ENCODE results near the gene LPO.

The LPO gene

GRCh38 chr17:58277107-58277801 lies 38.9 kb downstream of the LPO start:
- DNase-seq (ENCODE audit: low read depth in 2 of 2, low spot score in 1 of 2), result no peak

DNA sequence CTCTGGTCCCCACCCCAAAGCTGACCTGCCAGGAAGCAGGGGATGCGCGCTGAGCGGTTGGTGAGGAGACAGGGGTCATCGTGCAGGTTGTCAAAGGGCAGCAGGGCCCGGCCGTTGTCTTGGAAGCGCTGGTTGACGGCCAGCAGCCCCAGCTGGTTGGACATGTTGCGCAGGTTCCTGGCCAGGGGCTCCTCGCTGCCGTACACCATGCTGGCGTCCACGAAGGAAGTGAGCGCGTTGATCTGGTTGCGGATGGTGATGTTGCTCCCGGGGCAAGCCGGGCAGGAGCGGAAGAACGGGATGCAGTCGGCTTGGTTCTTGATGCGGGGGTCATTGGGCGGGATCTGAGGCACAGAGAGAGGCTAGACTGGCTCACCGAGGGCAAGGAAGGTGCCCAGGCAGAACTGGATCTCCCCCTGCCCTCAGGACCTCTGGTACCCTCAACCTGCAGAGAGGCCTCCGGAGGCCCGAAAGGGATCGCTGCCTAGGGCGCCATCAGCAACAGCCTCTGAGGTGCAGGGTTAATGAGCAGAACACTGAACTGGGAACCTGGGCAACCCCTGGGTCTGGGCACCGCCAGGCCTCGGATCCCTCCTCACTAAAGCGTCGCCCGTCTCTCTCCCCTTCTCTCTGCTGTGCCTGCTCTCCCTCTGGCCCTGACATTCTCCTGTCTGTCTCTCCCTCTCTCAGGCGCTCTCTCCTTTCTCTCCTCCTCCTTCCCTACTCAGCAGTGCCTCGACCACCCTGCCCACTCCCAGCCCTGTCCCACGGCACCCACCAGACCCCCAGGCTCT lies 39.6 kb downstream of the LPO start:
- DNase-seq (ENCODE audit: low read depth in 2 of 2, low spot score in 1 of 2), result no peak

GRCh38 chr17:58278661-58279015 lies 40.3 kb downstream of the LPO start:
- DNase-seq (ENCODE audit: low read depth in 2 of 2, low spot score in 1 of 2), result no peak

DNA sequence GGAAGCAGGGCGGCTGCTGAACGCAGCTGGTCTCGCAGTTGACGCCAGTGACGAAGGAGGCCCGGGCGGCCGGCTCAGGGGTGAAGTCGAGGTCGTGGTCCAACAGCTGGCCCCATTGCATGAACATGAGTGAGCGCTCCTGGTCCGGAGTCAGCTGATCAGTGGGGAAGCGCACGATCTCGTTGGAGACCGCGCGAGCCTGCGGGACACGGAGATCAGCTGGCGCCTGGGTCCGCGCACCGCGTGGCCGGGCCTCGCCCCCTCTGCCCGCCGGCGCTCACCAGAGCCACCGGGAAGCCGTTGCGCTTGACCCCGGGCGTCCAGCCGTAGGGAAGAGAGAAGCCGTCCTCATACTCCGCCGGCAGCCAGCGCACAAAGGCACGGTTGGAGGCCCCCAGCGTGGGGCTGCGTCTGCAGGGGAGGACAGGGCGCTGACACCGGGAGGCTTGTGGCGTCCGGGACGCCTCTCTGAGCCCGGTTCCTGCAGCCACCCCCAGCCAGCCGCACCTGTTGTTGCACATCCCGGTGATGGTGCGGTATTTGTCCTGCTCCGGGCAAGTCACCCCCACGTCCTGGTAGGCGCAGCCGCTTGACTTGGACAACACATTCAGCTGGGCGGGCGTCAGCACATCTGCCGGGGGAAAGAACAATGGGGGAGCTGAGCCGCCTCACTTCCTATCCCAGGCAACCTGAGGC lies 40.8 kb downstream of the LPO start:
- no peak for DNase-seq (ENCODE audit: low read depth in 2 of 2, low spot score in 1 of 2)

GRCh38 chr17:58279736-58280479 lies 41.5 kb downstream of the LPO start:
- DNase-seq (ENCODE audit: low read depth in 2 of 2, low spot score in 1 of 2), result no peak

DNA sequence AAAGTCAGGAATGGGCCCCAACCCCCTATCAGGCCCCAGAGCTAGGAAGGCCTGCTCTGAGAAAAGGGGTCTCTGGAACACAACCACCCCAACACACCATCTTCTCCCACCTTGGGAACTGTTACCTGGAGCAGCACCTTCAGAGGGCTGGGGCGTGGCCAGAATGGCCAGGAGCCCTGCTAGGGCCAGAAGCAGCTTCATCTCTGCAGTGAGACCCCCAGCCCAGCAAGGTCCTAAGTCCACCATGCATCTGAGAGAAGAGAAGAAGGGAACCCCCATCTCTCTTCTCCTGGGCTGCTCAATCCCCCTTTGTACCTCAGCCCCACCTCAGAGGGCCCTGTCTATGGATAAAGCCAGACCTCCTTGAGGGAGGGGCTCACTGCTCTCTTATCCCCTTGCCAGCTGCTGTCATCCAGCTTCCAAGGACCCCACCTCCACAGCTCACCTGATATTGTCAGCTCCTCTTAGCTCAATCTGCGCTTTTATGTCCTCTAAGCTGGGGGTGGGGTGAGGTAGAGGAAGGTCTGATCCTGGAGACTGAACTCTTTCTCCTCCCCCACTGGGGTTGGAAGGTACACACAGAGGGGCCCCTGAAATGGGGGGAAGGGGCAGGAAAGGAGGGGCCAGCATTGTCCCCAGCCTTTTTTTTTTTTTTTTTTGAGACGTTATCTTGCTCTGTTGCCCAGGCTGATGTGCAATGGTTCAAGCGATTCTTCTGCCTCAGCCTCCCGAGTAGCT lies 42.3 kb downstream of the LPO start, which contains the start of gene MPO:
Gene MPO (minus strand): TSS at position 456 of the 738 bp plus-strand sequence. CDS start 177 bp downstream, at position 279.
- DNase-seq (ENCODE audit: low read depth in 2 of 2, low spot score in 1 of 2), result no peak

DNA sequence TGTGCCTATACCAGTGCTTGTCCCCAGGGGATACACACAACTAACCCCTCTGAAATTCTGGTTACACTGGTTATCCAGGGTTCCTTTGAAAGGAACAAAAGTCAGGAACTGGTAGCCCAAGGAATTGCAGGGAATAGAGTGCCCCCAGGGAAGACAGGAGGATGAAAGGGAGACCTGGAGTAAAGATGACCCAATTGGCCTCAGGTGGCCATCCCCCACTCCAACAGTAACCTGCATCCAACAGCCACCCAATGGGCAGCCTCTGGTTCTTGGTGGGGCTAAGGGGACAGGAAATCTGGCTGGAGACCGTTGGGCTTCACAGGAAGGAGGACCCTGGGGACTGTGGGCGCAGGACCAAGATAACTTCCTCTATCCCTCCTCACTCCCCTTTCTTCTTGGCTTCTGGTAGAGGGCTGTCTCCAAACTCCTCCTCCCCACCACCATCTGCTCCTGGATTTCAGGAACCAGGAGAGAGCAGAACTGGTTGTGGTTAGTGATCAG lies 43.2 kb downstream of the LPO start:
- no peak for DNase-seq (ENCODE audit: low read depth in 2 of 2, low spot score in 1 of 2)

GRCh38 chr17:58282442-58282841 lies 44.1 kb downstream of the LPO start:
- DNase-seq (ENCODE audit: low read depth in 2 of 2, low spot score in 1 of 2), result no peak

- DNase-seq (ENCODE audit: low read depth in 2 of 2, low spot score in 1 of 2), result no peak
Measured at GRCh38 chr17:58283674-58284612, 45.6 kb downstream of the LPO start.

DNA sequence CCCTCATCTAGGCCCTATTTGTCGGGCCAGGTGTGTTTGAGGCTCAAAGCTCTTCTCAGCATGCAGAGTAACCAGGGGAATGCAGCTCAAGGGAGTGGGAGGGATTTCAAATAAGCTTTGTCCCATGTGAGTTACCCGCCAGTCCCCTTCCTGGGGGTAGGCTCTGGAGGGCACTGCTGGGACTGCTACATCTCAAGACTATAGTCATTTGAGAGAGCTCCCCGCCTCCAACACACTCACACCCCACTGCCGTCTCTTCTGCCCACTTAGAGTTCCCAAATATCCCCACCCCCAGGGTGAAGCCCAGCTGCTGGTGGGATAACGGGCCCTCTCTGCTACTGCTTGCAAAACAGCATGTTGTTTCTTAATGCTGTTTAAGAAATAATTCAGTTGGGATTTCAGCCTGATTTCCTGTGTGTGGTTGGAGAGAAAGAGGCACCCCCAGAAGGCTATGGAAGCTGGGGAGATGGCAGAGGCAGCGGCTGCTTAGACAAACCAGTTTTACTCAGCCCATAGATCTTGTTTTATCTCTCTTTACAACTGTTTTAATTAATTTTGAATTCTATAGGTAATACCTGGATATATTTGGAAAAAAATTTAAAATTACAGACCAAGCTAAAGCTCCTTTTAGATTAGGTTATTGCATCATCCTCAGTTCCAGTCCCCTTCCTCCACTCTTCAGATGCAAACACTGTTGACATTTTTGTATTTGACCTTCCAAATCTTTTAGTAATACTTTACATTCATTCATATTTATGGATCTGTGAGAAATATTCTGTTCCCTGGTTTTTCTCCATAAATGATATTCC lies 46.4 kb downstream of the LPO start:
- DNase-seq (ENCODE audit: low read depth in 2 of 2, low spot score in 1 of 2), result no peak

DNA sequence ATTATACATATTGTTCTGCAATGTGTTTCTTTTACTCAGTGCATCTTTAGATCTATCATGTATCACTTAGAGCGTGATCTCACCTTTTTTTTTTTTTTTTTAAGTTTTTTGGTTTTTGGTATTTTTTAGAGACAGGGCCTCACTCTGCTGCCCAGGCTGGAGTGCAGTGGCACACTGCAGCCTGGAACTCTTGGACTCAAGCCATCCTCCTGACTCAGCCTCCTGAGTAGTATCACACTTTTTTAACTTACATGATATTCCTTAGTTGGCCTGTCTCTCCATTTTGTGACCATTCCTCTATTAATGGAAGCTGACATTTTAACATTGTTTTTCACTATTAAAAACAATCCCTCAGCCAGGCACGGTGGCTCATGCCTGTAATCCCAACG lies 47.0 kb downstream of the LPO start:
- DNase-seq (ENCODE audit: low read depth in 2 of 2, low spot score in 1 of 2), result no peak

- DNase-seq (ENCODE audit: low read depth in 2 of 2, low spot score in 1 of 2), result no peak
Measured at GRCh38 chr17:58289869-58290268, 51.5 kb downstream of the LPO start.

GRCh38 chr17:58291246-58291645 lies 52.9 kb downstream of the LPO start:
- DNase-seq (ENCODE audit: low read depth in 2 of 2, low spot score in 1 of 2), result no peak

DNA sequence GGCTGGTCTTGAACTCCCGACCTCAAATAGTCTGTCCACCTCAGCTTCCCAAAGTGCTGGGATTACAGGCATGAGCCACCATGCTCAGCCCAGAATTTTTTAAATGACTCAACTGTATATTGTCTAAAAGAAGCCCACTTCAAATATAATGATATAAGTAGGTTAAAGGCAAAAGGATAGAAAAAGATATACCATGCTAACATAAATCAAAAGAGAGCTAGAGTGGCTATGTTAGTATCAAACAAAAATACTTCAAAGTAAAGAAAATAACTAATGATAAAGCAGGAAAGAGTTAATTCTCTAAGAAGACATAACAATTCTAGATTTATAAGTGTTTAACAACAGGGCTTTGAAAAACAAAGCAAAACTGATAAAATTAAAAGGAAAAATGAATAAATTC lies 55.6 kb downstream of the LPO start:
- DNase-seq (ENCODE audit: low read depth in 2 of 2, low spot score in 1 of 2), result no peak

- no peak for DNase-seq (ENCODE audit: low read depth in 2 of 2, low spot score in 1 of 2)
Measured at GRCh38 chr17:58300336-58300735, 62.0 kb downstream of the LPO start.

DNA sequence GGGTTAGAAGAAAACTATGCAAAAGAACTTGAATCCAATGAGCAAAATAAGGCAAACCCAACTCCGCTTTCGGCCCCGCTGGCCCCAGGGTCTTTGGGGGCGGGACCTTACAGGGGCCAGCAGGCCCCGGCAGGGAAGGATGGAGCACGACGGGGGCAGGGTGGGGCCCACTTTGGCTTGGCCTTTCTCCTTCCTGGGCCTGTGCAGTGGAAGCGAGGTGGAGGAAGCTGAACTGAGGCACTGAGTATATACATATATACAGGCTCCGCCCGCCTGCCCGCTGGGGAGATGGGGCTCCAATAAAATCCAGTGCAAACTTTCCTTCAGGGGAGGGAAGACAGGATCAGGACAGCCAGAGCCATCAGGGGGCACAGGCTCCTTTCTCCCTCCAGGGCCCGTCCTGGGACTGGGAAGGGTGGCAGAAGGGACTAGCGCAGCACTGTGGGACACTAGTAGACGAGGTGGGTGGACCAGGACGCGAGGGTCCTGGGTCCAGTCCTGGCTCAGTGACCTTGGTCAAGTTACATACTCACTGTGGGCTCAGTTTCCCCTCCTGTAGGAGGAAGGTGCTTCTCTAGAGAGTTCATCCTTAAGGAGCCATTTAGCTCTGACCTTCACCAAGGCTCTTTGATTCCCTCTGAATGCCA lies 63.2 kb downstream of the LPO start:
- no peak for DNase-seq (ENCODE audit: low read depth in 2 of 2, low spot score in 1 of 2)

GRCh38 chr17:58302171-58302918 lies 64.0 kb downstream of the LPO start:
- DNase-seq (ENCODE audit: low read depth in 2 of 2, low spot score in 1 of 2), result no peak

Data from stimulated activated CD8-positive, alpha-beta memory T cell treated with anti-CD3 and anti-CD28 coated beads, Interleukin-4, amount 100 ng/mL, for 4 hours (primary cell).